GM23248 (cell line): ENCODE measurements around the gene STT3B.

Experiments
- EZH2 ChIP-seq: fragments of 200-600 bp; sonication (generic); IDR thresholded peaks from 2 replicates; pipeline ENCODE4 v1.6.1; 2018; ENCODE audit warnings: antibody characterized with exemption, mild to moderate bottlenecking; ENCODE audit not compliant: insufficient read depth, poor library complexity, severe bottlenecking
- EZH2phosphoT487 ChIP-seq: fragments of 200-600 bp; sonication (generic); IDR thresholded peaks from 2 replicates; pipeline ENCODE4 v1.6.1; 2018; ENCODE audit warnings: antibody characterized with exemption, moderate library complexity, mild to moderate bottlenecking, low read depth; ENCODE audit not compliant: insufficient read depth

DNA sequence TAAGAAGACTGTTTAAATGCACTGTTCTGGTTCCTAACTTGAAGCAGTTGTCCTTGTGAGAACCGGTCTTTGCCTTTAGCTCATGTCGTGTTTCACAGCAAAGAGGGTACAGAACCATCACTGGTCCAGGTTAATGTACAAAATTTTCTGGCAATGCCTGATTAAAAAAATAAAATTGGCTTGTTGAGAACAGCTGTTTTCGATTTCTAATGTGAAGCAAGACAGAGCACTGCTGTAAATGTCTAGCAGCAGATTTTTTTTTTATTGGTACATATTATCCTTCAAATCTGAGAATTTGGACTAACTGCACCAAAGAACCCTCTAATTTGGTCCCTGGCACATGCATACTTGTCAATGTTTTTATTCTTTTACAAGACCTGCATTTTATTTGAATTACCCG lies 103.3 kb downstream of the STT3B start:
- no peak for TF ChIP-seq EZH2phosphoT487
- no peak for TF ChIP-seq EZH2
